Keratinocyte (primary cell): ENCODE data around the gene CRADD. TPM values are rescaled to one million over a fixed set of nuclear protein-coding genes. Genes with fewer than 3 reads are reported as not detected.
"Not testable (repeated sequence)": the region's sequence is repeated elsewhere in the genome, so short reads cannot be mapped to it uniquely, and the experiment has no call there.

ENCODE experiments used
- DNase-seq: peaks from one replicate; pipeline ENCODE4 v3.0.0-alpha.2; 2011; ENCODE audit warnings: low read depth, missing footprints, low spot score
- FAIRE-seq: peaks from 2 replicates; lab custom pipeline; 2011; peaks lifted over from hg19 to GRCh38; lab: Jason Lieb, UNC
- H2AFZ ChIP-seq: 2 replicates; pipeline ENCODE4 v1.6.0; 2012; ENCODE audit warnings: low read length, control low read depth, inconsistent platforms; ENCODE audit not compliant: control insufficient read depth
- H3K27ac ChIP-seq: 2 replicates; pipeline ENCODE4 v1.5.1; 2011; ENCODE audit warnings: low read length; ENCODE audit not compliant: control insufficient read depth, insufficient read depth
- H3K27me3 ChIP-seq: 3 replicates; pipeline ENCODE4 v1.6.0; 2011; ENCODE audit warnings: low read length; ENCODE audit not compliant: control insufficient read depth, insufficient read depth; ENCODE audit errors: extremely low read depth
- H3K36me3 ChIP-seq, 2 experiments: 2 replicates in 1 of 2; 3 replicates in 1 of 2; pipeline ENCODE4 v1.5.1; 2011; ENCODE audit warnings: low read length in 2 of 2, mild to moderate bottlenecking in 1 of 2; ENCODE audit not compliant: control insufficient read depth in 2 of 2, insufficient read depth in 2 of 2; ENCODE audit errors: extremely low read depth in 1 of 2
- H3K4me1 ChIP-seq: 3 replicates; pipeline ENCODE4 v1.5.1; 2011; ENCODE audit warnings: low read length; ENCODE audit not compliant: control insufficient read depth, insufficient read depth; ENCODE audit errors: extremely low read depth
- H3K4me2 ChIP-seq: 3 replicates; pipeline ENCODE4 v1.6.0; 2011; ENCODE audit warnings: low read depth, low read length; ENCODE audit not compliant: control insufficient read depth, insufficient read depth; ENCODE audit errors: extremely low read depth
- H3K4me3 ChIP-seq, 3 experiments: fragments of 200-600 bp in 1 of 3; sonication (generic) in 1 of 3; 2 replicates in 2 of 3; 3 replicates in 1 of 3; pipeline ENCODE4 v1.5.1; 2011 to 2016; ENCODE audit warnings: low read length in 3 of 3, mild to moderate bottlenecking in 3 of 3, control low read depth in 2 of 3, inconsistent platforms in 1 of 3, low read depth in 1 of 3, mixed read lengths in 1 of 3, mixed run types in 1 of 3, moderate library complexity in 1 of 3; ENCODE audit not compliant: control insufficient read depth in 2 of 3, insufficient read depth in 2 of 3; ENCODE audit errors: extremely low read depth in 1 of 3
- H3K79me2 ChIP-seq: 2 replicates; pipeline ENCODE4 v1.6.0; 2012; ENCODE audit warnings: low read length; ENCODE audit not compliant: control insufficient read depth, insufficient read depth
- H3K9ac ChIP-seq: 3 replicates; pipeline ENCODE4 v1.6.0; 2011; ENCODE audit warnings: low read length; ENCODE audit not compliant: control insufficient read depth, insufficient read depth; ENCODE audit errors: extremely low read depth
- H3K9me1 ChIP-seq: 3 replicates; pipeline ENCODE4 v1.6.0; 2011; ENCODE audit warnings: low read length; ENCODE audit not compliant: control insufficient read depth, insufficient read depth; ENCODE audit errors: extremely low read depth
- H3K9me3 ChIP-seq: 2 replicates; pipeline ENCODE4 v1.5.1; 2012; ENCODE audit warnings: low read depth, low read length; ENCODE audit not compliant: control insufficient read depth
- H4K20me1 ChIP-seq: 3 replicates; pipeline ENCODE4 v1.6.0; 2011; ENCODE audit warnings: low read length; ENCODE audit not compliant: control insufficient read depth, insufficient read depth; ENCODE audit errors: extremely low read depth
- EZH2 ChIP-seq: IDR thresholded peaks from one replicate; pipeline ENCODE4 v1.6.1; 2012; ENCODE audit warnings: inconsistent platforms, mild to moderate bottlenecking, low read length, moderate library complexity
- dilution Hi-C: fragments of 300-500 bp; cut with MboI; formaldehyde crosslinking; loops from one replicate; pipeline ENCODE4 v1.7.0; 2020; ENCODE audit warnings: low sequenced_read_pairs; ENCODE audit not compliant: extremely low pct_ligation_motif_present
- polyA plus RNA-seq, 5 experiments: library from polyadenylated mRNA; depleted of rRNA in 3 of 5; stranded (reverse) in 3 of 5; stranded (forward) in 1 of 5; unstranded in 1 of 5; fragments of >200 nt; gene quantifications; 1 replicate in 1 of 5; 2 replicates in 3 of 5; 3 replicates in 1 of 5; pipeline versions ENCODE4 v1.2.1 to v1.2.3, GENCODE V29; 2011 to 2012; ENCODE audit warnings: missing spikeins in 2 of 5, low read depth in 1 of 5, low replicate concordance in 1 of 5
- TF ChIP-seq, protein P1 (sequence below), 3 experiments: IDR thresholded peaks in 1 of 3; conservative IDR thresholded peaks in 1 of 3; optimal IDR thresholded peaks in 1 of 3; 2 replicates in 2 of 3; 3 replicates in 1 of 3; pipeline versions ENCODE3 to v1.5.1; 2011; ENCODE audit warnings: low read length in 3 of 3, mild to moderate bottlenecking in 3 of 3, moderate library complexity in 2 of 3, control low read depth in 1 of 3, inconsistent platforms in 1 of 3; ENCODE audit not compliant: insufficient read depth in 2 of 3; ENCODE audit errors: extremely low read depth in 1 of 3

Gene CRADD
- polyA plus RNA-seq, 1 donor (not counting 4 experiments of a cell fraction or from before 2014, with no cell fraction given): 11.2 TPM

DNA sequence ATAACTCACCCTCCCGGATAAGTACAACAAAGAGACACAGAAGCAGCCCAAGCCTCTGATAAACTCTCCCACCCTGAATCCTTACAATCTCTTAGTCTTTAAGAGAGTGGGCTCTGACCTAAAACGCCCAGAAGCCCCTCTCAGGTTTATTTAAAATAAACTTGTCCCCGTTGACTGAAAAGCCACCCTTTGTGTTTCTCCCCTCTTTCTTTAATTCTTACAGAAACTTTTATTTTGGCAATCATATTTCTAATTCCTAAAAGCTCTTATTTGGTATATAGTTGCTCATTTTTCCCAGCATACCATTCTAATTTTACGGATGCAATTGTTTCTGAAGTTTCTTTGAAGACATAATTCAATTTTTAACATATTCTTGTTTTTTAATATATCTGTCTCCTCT, 249.1 kb downstream of the CRADD start:
- Histone ChIP-seq H3K27ac (no peak overlapping the region), H2AFZ (no peak overlapping the region), H4K20me1 (no peaks in the 10 kb centered on the region), H3K4me3 (no peak overlapping the region), H3K4me1 (no peaks in the 10 kb centered on the region), H3K9ac (no peak overlapping the region), H3K79me2 (no peaks in the 10 kb centered on the region), H3K27me3 (no peaks in the 10 kb centered on the region), H3K9me3 (no peaks in the 10 kb centered on the region), H3K4me2 (no peak overlapping the region), H3K36me3 (no peaks in the 10 kb centered on the region), H3K9me1 (no peaks in the 10 kb centered on the region)
- dilution Hi-C loops: no loop called here
- no peak for TF ChIP-seq EZH2
- TF ChIP-seq, protein P1, sequence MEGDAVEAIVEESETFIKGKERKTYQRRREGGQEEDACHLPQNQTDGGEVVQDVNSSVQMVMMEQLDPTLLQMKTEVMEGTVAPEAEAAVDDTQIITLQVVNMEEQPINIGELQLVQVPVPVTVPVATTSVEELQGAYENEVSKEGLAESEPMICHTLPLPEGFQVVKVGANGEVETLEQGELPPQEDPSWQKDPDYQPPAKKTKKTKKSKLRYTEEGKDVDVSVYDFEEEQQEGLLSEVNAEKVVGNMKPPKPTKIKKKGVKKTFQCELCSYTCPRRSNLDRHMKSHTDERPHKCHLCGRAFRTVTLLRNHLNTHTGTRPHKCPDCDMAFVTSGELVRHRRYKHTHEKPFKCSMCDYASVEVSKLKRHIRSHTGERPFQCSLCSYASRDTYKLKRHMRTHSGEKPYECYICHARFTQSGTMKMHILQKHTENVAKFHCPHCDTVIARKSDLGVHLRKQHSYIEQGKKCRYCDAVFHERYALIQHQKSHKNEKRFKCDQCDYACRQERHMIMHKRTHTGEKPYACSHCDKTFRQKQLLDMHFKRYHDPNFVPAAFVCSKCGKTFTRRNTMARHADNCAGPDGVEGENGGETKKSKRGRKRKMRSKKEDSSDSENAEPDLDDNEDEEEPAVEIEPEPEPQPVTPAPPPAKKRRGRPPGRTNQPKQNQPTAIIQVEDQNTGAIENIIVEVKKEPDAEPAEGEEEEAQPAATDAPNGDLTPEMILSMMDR (optimal IDR thresholded peaks at IDR 0.05 in 1 of 3, IDR thresholded peaks at IDR 0.05 in 1 of 3, conservative IDR thresholded peaks at IDR 0.05 in 1 of 3; ENCODE audit: extremely low read depth in 1 of 3, insufficient read depth in 2 of 3, low read length in 3 of 3): no peak
- FAIRE-seq: no peak
- no peak for DNase-seq

DNA sequence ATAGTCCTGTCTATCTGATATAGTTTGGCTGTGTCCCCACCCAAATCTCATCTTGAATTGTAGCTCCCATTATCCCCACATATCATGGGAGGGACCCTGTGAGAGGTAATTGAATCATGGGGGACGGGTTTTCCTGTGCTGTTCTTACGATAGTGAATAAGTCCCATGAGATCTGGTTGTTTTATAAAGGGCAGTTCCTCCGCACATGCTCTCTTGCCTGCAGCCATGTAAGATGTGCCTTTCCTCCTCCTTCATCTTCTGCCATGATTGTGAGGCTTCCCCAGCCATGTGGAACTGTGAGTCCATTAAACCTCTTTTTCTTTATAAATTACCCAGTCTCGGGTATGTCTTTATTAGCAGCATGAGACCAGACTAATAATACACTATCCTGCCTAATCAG, 251.9 kb downstream of the CRADD start:
- H3K9me3 ChIP-seq, H3K4me2 ChIP-seq, H4K20me1 ChIP-seq, H3K9ac ChIP-seq, H3K4me3 ChIP-seq, H3K9me1 ChIP-seq, H3K27ac ChIP-seq, dilution Hi-C loops, FAIRE-seq, H3K36me3 ChIP-seq, H2AFZ ChIP-seq, H3K4me1 ChIP-seq, DNase-seq, H3K79me2 ChIP-seq, H3K27me3 ChIP-seq: not testable (repeated sequence)

DNA sequence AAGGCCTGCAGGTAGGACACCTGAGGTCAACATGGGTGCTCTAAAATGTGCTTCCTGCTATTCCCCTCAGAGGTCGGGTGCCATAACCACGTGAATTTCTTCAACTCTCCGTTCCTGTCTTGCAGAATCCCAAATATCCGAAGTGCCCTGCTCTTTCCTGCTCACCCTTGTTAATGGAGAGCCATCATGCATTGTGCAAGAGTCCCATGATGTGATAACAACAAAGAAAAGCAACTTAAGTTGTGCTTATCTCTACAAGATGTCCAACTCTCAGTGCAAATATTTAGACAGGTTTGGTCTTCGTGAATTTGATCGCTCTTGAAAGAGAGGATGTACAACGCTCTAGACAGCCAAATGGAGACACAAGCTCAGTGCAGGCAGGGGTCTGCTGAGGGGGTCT, 260.6 kb downstream of the CRADD start:
- Histone ChIP-seq H2AFZ (no peak overlapping the region), H3K4me2 (no peak overlapping the region), H3K4me3 (no peak overlapping the region), H3K9me1 (no peaks in the 10 kb centered on the region), H3K27ac (no peak overlapping the region), H3K4me1 (no peaks in the 10 kb centered on the region), H3K9ac (no peak overlapping the region), H3K9me3 (peaks cover 4% of the 10 kb centered on the region), H3K36me3 (no peaks in the 10 kb centered on the region), H4K20me1 (no peaks in the 10 kb centered on the region), H3K79me2 (no peaks in the 10 kb centered on the region), H3K27me3 (no peaks in the 10 kb centered on the region)
- dilution Hi-C loops: no loop called here
- FAIRE-seq (no peak), DNase-seq (no peak)
- no peak for TF ChIP-seq EZH2
- TF ChIP-seq, protein P1 (optimal IDR thresholded peaks at IDR 0.05 in 1 of 3, IDR thresholded peaks at IDR 0.05 in 1 of 3, conservative IDR thresholded peaks at IDR 0.05 in 1 of 3; ENCODE audit: extremely low read depth in 1 of 3, insufficient read depth in 2 of 3, low read length in 3 of 3): no peak
